Activated T-helper 17 cell treated with anti-CD3 and anti-CD28 coated beads, Interleukin-2, amount 50 U/mL, for 72 hours (primary cell): ENCODE results near the gene ITGB3. TPM values are rescaled to one million over a fixed set of nuclear protein-coding genes. Genes with fewer than 3 reads are reported as not detected.

Experiments
- ATAC-seq: fragments of 150-1000 bp; cut with Tn5 transposase; replicated peaks from 2 replicates; pipeline ENCODE4 v1.10.0; 2021; ENCODE audit warnings: mild to moderate bottlenecking, moderate library complexity
- H3K27ac Mint-ChIP-seq: one replicate; pipeline ENCODE4 v1.8.0; 2022; ENCODE audit warnings: mixed read lengths
- H3K27me3 Mint-ChIP-seq: one replicate; pipeline ENCODE4 v1.8.0; 2022; ENCODE audit warnings: mixed read lengths
- H3K36me3 Mint-ChIP-seq: one replicate; pipeline ENCODE4 v1.8.0; 2022; ENCODE audit warnings: low read depth, mild to moderate bottlenecking, mixed read lengths
- H3K4me1 Mint-ChIP-seq: one replicate; pipeline ENCODE4 v1.8.0; 2022; ENCODE audit warnings: mixed read lengths
- H3K4me3 Mint-ChIP-seq: one replicate; pipeline ENCODE4 v1.8.0; 2022; ENCODE audit warnings: mild to moderate bottlenecking, mixed read lengths
- H3K9me3 Mint-ChIP-seq: one replicate; pipeline ENCODE4 v1.8.0; 2022; ENCODE audit warnings: mixed read lengths
- total RNA-seq, 2 donors: library from RNA; stranded (reverse); gene quantifications; one replicate each; pipeline ENCODE4 v1.2.3, GENCODE V29; 2022

ITGB3 gene
- total RNA-seq, 2 donors from 2014 or later: 0.11 TPM; not detected in 1

DNA sequence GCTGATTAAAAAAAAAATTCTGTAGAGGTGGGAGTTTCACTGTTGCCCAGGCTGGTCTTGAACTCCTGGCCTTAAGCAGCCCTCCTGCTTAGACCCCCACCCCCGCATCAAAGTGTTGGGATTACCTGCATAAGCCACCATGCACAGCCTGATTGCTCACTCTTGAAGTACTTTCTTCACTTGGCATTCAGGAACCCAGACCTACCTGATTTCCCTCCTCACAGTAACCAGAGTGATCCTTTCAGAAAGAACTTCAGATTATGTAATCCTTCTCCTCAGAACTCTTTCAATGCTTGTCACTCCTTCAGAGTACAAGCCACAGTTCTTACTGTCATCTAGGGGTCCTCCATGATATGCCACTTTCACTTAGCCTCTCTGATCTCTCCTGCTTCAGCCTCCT is 71.5 kb downstream of the ITGB3 start:
- peaks cover 7% of the 10 kb centered on the region for H3K4me1 Mint-ChIP-seq
- no peak for ATAC-seq
- peaks cover 3% of the 10 kb centered on the region for H3K27me3 Mint-ChIP-seq
- peaks cover 4% of the 10 kb centered on the region for H3K9me3 Mint-ChIP-seq
- no peaks in the 10 kb centered on the region for H3K36me3 Mint-ChIP-seq
- peak overlapping the region; percentile 95 for H3K4me3 Mint-ChIP-seq
- H3K27ac Mint-ChIP-seq: peak overlapping the region; percentile 86

DNA sequence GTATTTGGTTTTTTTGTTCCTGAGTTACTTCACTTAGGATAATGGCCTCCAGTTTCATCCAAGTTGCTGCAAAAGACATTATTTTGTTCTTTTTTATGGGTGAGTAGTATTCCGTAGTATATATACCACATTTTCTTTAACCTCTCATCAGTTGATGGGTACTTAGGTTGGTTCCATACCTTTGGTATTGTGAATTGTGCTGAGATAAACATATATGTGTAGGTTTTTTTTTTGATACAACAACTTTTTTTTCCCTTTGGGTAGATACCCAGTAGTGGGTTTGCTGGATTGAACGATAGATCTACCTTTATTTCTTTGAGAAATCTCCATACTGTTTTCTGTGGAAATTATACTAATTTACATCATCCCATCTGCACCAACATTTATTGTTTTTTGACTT is 76.9 kb downstream of the ITGB3 start:
- Mint-ChIP-seq H3K9me3 (no peaks in the 10 kb centered on the region), H3K27me3 (no peaks in the 10 kb centered on the region), H3K27ac (no peak overlapping the region), H3K4me3 (no peak overlapping the region), H3K36me3 (peaks cover 23% of the 10 kb centered on the region), H3K4me1 (no peaks in the 10 kb centered on the region)
- ATAC-seq: no peak

DNA sequence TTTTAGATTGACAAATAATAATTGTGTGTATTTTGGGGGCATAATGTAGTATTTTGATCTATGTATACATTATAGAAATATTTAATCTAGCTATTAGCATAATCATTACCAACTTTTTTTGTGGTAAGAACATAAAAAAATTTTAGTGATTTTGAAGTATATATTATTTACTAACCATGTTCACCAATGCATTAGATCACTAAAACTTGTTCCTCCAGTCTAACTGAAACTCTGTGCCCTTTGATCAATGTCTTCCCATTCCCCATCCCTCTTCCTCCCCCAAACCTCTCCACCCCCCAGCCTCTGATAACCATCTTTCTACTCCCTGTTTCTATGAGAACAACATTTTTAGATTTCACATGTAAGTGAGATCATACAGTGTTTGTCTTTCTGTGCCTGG is 78.7 kb downstream of the ITGB3 start:
- ATAC-seq: no peak
- Mint-ChIP-seq H3K27ac (no peak overlapping the region), H3K36me3 (peaks cover 24% of the 10 kb centered on the region), H3K9me3 (no peaks in the 10 kb centered on the region), H3K27me3 (no peaks in the 10 kb centered on the region), H3K4me1 (no peaks in the 10 kb centered on the region), H3K4me3 (no peak overlapping the region)

DNA sequence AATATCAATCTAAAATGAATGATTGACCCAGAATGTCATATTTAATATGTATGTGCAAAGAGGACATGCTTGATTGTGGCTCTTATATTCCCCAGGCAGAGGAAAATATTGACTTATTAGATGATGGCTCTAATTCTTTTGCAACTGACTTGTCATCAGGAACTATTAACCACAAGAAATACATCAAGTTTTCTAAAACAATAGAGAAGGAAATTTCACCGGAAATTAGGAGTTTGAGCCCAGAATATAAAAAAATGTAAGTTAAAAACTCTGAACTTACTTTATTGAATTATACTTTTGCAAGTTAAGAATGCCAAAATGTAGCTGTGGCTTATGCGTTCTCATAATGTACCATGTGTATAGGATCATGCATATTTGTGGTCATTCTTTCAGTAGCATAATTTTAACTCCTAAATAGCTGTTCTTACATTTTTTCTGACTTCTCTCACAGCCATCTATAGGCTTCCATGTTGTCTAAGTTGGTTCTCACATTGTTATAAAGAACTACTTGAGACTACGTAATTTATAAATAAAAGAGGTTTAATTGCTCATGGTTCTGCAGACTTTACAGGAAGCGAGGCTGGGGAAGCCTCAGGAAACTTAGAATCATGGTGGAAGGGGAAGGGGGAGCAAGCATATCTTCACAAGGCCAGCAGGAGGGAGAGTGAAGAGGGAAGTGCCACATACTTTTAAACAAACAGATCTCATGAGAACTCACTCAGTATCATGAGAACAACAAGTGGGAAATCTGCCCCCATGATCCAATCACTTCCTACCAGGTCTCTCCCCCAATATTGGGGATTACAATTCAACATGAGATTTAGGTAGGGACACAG is 81.7 kb downstream of the ITGB3 start:
- no peak for ATAC-seq
- no peak overlapping the region for H3K4me3 Mint-ChIP-seq
- H3K9me3 Mint-ChIP-seq: no peaks in the 10 kb centered on the region
- H3K36me3 Mint-ChIP-seq: peaks cover 24% of the 10 kb centered on the region
- H3K27me3 Mint-ChIP-seq: no peaks in the 10 kb centered on the region
- no peak overlapping the region for H3K27ac Mint-ChIP-seq
- no peaks in the 10 kb centered on the region for H3K4me1 Mint-ChIP-seq

DNA sequence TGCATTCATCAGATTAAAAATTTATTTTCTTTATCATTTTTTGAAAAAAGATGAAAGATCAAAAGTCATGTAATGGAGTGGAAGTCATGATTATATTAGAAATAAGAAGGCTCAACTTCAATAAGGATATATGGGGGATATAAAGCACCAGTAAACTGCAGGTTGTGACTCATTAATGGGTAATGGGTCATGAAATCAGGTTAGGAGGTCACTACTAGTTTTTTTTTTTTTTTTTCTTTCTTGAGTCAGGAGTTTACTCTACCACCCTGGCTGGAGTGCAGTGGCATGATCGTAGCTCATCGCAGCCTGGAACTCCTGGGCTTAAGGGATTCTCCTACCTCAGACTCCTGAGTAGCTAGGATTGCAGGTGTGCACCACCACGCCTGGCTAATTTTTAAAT is 84.4 kb downstream of the ITGB3 start:
- H3K27ac Mint-ChIP-seq: no peak overlapping the region
- H3K9me3 Mint-ChIP-seq: no peaks in the 10 kb centered on the region
- H3K27me3 Mint-ChIP-seq: no peaks in the 10 kb centered on the region
- no peaks in the 10 kb centered on the region for H3K4me1 Mint-ChIP-seq
- H3K36me3 Mint-ChIP-seq: peaks cover 25% of the 10 kb centered on the region
- no peak overlapping the region for H3K4me3 Mint-ChIP-seq
- no peak for ATAC-seq

DNA sequence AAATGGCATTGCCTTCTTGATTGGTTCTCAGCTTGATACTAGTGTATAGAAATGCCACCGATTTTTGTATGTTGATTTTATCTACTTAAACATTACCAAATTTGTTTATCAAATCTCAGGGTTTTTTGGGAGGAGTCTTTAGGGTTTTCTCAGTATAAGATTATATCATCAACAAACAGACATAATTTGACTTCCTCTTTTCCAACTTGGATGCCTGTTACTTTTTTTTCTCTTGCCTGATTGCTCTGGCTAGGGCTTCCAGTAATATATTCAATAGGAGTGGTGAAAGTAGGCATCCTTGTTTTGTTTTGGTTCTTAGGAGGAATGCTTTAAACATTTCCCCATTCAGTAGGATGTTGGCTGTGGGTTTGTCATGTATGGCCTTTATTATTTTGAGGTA is 99.2 kb downstream of the ITGB3 start:
- ATAC-seq: no peak
- Mint-ChIP-seq H3K27me3 (no peaks in the 10 kb centered on the region), H3K4me3 (no peak overlapping the region), H3K27ac (no peak overlapping the region), H3K36me3 (no peaks in the 10 kb centered on the region), H3K9me3 (no peaks in the 10 kb centered on the region), H3K4me1 (no peaks in the 10 kb centered on the region)

DNA sequence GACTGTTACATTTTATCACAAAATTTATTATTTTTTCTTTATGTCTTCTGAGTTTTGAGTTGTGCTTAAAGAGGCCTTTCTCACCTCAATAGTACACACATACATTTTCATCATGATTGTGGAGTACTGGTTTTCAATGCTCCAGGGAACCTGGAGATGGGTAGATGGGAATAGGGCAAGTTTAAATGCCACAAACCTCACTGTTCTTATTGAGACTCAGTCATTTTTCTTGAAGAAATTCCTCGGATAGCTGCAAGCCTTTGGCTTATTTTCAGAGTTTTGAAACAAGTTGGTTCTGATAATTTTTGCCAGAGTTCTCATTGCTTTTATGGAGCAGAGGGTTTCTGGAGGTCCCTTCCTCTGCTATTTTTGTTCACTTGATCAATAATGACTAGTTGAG is 105.0 kb downstream of the ITGB3 start:
- no peak overlapping the region for H3K27ac Mint-ChIP-seq
- no peaks in the 10 kb centered on the region for H3K27me3 Mint-ChIP-seq
- no peak overlapping the region for H3K4me3 Mint-ChIP-seq
- H3K36me3 Mint-ChIP-seq: no peaks in the 10 kb centered on the region
- no peak for ATAC-seq
- H3K9me3 Mint-ChIP-seq: no peaks in the 10 kb centered on the region
- no peaks in the 10 kb centered on the region for H3K4me1 Mint-ChIP-seq

Other genes starting within 250 kb of the ITGB3 start
- 100 to 1,000 TPM; 122 to 146 TPM for gene CDC27, start 64.5 kb upstream of the ITGB3 start, total RNA-seq
- gene MYL4, start 44.5 kb upstream of the ITGB3 start, total RNA-seq: under 1 TPM; 0.30 to 0.53 TPM
- 1 to 10 TPM; 3.0 to 3.4 TPM for gene EFCAB13, start 70.1 kb downstream of the ITGB3 start, total RNA-seq